GM18868 (cell line): Measurements from ENCODE around the gene TAB2.
A peak's percentile ranks its signal among the peaks of the same experiment; 100 is the strongest.

Experiments used
- ATAC-seq: cut with Tn5 transposase; IDR thresholded peaks from one replicate; pipeline ENCODE4 v1.9.1; 2021; ENCODE audit warnings: mild to moderate bottlenecking, moderate library complexity; ENCODE audit not compliant: unreplicated experiment

Gene TAB2

DNA sequence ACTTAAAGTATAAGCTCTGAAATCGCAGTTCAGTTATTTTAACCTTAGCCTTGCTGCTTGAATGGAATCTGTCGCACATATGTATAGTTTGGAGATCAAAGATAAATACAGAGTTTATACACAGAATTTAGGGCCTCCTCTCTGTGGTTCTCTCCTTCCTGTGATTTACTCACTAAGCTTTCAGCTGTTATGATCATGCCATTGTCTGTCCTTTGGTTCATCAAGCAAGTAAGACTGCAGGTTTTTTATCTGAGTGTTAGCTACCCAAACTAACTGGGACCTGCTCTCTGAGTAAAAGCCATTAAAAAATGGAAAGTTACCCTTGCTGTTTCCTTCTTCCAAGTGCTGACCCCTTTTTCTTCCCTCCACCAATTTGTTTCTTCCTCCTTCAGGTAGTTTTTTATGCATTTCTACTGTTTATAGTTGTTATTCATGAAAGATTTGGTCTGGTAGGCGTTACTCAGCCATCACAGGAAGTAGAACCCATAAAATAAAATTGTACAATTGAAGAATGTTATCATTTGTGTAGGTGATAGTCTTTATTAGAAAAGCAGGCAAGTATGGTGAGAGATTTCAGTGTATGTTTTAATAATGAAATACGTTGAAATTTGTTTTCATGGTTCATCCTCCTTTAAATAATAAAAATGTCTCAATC is 48.9 kb downstream of the TAB2 start:
- ATAC-seq, result no peak

DNA sequence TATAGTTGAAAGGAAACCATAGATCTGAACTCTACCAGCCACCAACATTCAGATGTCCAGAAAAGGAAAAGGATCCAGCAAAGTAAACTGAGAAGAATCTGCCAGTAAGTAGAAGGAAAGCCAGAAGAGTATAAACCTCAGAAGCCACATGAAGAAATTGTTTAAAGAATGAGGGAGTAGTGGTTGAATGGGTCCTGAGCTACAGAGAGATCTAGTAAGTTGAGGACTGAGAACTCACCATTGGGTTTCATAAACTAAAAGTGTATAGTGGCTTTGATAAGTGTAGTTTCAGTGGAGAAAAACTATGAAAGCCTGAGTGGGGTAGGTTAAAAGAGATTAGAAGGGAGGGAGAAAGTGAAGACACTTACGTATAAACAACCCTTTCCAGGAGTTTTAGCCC is 50.6 kb downstream of the TAB2 start:
- peak; percentile 71 for ATAC-seq

DNA sequence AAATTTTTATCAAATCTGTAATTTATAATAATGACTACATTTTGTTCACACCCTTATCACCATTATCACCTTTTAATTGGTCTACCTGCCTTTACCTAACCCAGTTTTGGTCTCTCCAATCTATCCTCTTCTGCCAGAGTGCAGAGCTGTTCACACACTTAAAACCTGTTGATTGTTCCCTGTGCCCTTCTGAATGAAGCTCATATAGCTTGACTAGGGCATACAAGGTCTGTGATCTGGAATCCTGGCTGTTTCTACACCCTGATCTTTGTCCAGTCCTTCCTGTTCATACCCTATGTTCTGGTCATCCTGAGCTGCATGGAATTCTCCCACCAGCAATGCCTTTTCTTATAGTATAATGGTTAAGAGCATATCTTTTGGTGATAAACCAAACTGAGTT is 53.6 kb downstream of the TAB2 start:
- ATAC-seq, result no peak

DNA sequence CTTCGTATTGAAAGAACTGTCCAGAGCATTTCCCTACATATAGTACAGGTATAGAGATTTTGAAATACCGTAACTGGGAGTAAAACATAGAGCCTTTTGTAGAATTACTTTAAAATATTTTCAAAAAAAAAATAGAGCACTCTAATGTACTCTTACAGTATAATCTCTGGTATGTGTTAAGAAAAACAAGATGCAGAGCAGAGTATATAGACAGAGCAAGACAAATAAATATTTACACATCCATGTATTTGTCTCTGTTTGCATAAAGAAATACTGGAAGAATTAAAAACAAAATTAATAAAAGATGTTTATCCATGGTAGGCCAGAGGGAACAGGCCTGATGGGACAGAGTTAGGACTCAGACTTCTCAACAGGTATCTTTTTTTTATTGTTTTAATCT is 54.5 kb downstream of the TAB2 start:
- no peak for ATAC-seq

DNA sequence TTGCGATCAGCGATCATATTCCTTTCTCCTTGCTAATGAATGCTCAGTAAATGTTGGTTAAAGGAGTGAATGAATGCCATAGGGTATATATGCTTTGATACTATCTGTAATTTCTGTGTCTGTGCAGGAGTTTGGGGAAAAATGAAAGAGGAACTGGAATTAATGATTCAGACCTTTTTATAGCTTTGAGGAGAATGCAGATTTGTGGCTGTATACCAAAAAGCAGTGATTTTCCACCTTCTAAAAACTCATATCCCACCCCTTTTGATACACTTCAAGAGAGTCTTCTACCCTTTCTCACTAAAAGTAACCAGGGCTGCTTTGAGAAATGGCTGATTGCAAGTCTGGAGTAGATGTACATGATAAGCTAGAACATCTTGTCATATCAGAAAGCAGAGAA is 56.0 kb downstream of the TAB2 start:
- ATAC-seq, result no peak

DNA sequence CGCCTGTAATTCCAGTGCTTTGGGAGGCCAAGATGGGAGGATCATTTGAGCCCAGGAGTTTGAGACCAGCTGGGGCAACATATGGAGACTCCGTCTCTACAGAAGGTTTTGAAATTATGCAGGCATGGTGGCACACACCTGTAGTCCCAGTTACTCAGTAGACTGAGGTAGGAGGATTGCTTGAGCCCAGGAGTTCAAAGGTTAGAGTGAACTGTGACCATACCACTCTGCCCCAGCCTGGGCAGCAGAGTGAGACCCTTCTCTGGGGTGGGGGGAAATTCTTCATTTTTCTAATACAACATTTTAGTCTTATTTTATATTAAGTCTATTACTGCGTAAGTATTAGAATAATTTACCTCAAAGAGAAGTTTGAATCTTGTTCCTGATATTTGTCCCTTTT is 62.5 kb downstream of the TAB2 start:
- ATAC-seq, result no peak

DNA sequence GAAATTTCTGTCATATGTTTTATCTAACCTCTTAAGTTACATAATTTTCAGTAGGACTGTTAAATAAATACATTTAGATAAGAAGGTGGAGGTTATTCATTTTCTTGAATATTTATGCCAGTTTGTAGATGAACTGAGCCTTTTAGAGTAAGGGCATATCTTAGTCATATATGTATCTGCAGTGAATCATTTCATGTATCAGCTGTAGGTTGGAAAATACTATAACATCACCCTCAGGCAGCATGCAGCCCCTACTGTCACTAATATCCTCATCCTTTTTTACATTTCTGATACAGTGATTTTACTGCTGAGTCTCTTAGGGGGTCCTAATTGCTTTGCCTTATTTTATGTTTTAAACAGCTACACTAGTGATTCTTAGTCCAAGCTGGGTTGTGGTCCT is 63.0 kb downstream of the TAB2 start:
- ATAC-seq, result peak; percentile 50

DNA sequence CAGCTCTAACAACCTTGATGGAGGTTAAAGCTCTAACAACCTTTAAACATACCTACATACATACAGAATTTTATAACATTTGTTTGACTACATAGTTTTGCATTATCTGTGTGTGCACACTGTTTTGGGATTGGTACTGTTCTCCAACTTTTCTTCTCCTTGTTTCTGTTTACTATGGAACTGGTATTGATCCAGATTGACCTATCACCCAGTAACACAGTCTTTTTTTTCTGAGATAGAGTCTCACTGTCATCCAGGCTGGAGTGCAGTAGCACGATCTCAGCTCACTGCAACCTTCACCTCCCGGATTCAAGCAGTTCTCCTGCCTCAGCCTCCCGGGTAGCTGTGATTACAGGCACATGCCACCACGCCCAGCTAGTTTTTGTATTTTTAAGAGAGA is 65.9 kb downstream of the TAB2 start:
- no peak for ATAC-seq

DNA sequence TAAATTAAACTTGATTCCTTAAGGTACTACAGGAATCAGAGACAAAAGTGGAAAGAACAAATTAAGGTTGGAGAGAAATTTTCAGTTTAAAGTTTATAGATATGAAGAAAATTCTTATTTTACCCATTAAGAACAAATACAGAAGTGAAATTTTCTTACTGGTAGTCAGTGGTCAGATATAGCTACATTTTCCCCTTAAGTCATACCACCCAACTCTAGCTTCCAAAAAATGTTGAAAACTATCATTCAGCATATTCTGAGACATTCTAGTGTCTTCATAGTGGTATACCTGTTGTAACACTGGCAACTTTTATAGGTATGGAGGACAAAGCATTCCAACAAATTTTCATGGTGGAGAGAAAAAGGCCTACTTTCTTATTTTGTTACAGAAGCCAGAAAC is 67.0 kb downstream of the TAB2 start:
- ATAC-seq, result peak; percentile 64

DNA sequence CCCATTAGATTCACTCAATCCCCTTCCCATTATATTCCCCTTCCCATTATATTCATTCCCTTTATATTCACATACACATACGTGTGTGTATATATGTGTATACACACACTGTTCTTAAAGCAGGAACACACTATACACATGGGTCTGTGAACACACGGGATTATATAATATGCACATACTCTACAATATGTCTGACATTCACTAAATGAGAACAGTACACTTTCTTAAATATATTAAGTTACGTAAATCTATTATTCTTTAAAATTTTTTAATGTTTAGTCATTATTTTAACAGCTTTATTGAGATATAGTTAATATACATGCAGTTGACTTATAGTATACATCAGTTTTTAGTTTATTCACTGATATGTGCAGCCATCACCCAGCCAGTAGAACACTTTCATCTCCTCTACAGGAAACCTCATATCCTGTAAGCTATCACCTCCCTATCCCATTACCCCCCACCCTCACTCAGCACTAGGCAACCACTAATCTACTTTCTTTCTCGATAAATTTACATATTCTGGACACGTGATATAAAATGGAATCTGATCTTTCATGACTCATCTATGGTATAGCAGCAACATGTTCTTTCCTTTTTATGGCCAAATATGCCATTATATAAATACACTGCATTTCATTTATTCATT is 68.6 kb downstream of the TAB2 start:
- ATAC-seq, result no peak

DNA sequence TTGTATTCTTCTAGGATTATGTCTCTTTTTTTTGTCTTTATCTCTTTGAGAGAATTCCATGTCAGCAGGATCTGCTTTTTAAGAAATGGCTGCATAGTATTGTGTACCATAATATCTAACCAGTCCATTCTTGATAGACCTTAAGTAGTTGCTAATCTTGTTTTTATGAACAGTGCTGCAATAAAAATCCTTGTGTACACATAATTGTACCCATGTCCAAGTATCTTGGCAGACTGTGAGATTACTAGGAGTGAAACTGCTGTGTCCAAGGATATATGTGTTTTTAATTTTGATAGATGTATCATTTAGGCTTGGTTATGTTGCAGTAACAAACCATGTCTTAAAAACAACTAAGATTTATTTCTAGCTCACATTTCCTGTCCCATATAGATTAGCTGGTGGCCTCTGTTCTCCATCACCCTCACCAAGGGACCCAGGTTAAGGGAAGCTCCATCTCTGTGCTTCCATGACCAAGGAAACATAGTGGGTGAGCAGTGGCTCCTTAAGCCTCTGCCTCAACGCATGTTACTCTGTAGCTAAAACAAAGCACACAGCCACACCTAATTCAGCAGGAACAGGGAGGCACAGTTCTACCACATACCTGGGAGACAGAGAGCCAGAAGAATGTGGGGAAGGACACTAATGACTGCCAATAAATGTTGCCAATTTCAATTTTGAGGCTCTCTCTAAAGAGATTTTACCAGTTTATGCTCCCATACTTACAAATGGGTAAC is 70.4 kb downstream of the TAB2 start:
- ATAC-seq, result no peak

DNA sequence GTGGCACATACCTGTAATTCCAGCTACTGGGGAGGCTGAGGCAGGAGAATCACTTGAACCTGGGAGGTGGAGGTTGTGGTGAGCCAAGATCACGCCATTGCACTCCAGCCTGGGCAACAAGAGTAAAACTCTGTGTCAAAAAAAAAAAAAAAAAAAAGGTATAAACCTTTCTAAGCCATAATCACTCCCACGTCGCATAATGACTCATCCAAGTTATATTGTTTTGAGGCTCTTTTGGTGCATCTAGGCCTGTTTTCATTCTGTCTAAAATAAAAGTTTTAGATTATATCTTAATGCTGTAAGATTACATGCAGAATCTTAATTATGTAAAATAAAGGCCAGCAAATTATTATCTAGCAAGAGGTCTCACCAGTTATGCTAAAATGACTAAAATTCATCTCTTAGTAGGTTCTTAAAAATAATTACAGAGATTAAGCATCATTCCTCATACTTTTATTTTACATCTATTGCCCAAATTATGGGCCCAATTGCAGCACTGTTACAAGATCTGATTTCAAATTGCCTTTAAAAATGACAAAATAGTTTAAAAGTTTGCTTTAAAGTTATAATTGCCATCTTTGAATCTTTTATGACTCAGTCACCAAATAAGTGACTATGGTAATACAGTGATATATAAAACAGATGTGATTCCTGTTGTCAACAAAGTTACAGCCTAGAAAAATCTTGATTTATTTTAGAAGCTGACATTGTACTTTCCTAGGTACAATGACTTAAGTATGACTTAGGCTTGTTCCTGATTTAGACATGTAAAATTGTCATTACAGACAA is 72.2 kb downstream of the TAB2 start:
- no peak for ATAC-seq

DNA sequence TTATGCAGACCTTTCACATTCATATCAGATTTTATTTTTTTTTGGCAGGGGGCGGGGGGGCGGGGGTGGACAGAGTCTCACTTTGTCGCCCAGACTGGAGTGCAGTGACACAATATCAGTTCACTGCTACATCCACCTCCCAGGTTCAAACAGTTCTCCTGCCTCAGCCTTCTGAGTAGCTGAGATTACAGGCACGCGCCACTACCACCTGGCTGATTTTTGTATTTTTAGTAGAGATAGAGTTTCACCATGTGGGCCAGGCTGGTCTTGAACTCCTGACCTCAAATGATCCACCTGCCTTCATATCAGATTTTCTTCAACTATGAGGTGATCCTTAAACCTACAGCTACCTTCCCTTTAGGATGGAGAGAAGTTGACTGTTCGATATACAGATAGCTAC is 74.6 kb downstream of the TAB2 start:
- ATAC-seq, result no peak

DNA sequence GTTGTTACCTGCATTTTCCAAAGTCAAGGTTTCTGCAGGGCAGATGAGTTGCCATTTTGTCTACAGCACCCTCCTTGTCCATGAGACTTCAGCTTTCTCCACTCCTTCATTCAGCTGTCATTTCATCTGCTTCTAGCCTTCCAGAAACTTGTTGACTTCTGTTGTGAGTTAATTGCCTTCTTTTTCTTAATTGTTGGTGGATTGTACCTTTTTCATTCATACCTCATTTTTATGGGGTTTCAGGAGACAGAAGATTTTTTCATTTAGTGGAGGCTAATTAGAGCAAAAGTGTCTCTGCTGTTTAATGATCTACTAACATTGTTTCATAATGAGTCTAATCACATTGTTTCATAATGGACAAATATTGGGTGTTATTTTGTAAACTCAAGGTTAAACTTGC is 75.0 kb downstream of the TAB2 start:
- ATAC-seq, result no peak

DNA sequence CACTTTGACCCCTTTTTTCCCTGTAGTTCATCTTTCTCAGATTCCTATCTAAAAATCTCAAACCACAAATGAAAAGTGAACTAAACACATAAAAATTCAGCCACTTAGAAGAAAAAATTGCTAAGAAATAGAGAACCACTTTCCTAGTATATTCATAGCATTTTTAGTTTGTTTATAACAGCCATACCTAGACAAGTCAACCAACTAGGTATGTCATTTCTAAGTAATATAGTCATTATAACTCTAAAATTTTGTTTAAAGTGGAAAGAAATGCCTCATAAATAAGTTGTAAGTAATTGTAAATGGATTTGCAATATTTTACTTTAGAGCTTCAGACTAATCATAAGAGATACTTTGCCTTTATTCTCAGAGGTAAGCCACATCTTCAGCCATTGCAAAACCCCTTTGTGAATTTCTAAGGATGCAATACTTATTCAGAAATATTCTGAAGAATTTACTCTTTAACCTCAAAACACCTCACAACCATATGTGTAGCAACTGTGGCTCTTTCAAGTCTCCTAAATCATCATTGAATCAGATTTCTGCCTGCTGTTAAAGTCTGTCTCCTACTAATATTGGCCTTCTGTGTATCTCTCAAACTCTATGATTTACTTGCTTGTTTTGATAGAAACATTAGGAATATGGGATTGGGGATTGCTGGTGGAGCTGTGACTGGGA is 75.6 kb downstream of the TAB2 start:
- ATAC-seq, result no peak

DNA sequence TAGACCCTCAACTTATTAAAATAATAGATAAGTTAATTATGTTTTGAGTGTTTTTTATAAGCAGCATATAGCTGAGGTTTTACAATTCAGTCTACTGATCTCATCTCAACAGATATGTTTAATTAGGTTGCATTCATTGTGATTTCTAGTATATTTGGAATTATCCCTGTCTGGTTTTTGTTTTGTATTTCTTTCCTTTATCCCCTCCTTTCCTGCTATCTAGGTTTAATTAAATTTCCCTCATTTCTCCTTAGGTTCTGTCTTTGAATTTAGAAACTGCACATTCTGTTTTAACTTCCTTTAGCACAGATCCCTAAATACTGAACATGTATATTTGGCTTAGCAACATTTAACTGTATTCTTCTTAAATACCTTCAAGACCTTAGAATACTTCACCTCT is 77.7 kb downstream of the TAB2 start:
- ATAC-seq, result no peak

DNA sequence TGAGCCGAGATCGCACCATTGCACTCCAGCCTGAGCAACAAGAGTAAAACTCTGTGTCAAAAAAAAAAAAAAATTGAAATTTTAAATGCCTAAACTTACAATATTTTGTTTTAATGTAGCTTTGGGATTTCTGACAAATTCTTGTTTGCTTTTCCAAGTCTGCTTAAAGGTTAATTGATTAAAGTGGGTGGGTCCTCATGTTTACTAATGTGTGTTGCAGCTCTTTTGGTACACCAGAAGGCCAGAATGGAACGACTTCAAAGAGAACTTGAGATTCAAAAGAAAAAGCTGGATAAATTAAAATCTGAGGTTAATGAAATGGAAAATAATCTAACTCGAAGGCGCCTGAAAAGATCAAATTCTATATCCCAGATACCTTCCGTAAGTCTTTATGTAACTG is 79.9 kb downstream of the TAB2 start:
- ATAC-seq, result no peak

DNA sequence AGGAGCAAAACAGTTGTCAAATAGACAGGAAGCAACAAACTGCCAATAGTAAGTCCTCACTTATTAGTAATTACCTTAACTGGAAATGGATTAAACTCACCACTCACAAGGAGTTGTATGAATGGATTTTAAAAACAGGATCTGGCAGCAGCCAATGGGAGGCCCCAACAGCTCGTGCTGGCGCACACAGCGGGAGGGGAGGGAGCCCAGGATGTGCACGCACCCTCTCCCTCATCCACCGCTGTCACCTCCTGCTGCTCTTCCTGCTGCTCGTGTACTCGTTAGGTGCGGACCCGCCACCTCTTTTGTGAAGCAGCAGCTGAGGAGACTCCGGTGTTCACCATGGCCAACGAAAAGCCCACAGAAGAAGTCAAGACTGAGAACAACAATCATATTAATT is 82.5 kb downstream of the TAB2 start, which contains the start of gene SUMO4:
Gene SUMO4, plus strand, starts transcription at position 213 of the 400 bp plus-strand sequence. Its CDS starts 130 bp downstream, at position 343.
- ATAC-seq, result no peak

DNA sequence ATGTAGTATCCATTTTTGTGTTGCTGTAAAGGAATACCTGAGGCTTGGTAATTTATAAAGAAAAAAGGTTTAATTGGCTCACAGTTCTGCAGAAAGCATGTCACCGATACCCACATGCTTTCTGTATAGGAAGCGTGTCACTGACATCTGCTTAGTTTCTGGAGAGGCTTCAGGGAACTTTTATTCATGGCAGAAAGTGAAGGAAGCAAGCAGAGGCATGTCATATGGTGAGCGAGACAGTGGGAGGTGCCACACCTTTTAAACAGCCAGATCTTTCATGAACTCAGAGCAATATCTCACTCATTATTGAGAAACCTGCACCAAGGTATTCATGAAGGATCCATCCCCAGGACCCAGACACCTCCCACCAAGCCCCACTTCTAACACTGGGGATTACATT is 86.0 kb downstream of the TAB2 start:
- no peak for ATAC-seq

DNA sequence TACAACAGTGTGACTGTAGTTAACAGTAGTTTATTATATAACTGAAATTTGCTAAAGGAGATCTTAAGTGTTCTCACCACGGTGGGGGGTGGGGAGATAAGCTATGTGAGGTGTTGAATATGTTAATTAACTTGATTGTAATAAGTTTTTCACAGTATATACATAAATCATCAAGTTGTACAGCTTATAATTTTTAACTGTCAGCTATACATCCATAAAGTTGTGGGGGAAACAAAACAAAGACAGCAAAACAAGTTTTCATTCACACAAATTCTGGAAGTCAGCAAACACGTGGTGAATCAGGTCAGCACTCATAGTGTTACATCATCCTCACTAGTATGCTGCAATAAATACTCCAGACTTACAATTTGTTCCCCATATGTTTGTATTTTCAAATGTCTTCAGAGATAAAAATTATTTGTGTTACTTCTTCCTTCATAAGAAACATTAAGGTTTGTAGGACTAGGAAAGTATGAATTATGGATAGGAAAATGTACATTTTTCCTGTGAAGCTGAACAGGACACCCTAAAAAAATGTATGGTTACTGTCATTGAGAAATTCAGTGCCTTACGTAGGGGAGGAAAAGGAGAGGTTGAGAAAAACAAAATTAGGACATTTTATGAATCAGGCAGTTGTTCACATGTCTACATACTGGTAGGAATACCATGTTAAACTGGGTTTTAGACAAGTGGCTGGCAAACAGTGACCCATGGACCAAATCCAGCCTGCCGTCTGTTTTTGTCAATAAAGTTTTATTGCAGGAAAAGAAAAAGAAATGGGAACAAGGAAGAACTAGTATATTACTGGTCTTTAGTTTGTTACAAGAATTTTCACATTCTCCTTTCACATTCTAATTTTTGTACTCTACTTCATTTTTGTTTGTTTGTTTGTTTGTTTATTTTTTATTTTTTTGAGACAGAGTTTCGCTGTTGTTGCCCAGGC is 88.6 kb downstream of the TAB2 start:
- no peak for ATAC-seq
